IPS DF 6.9 (cell line): Measurements from ENCODE around the gene ATP5F1E.
"Not testable (repeated sequence)": the region's sequence is repeated elsewhere in the genome, so short reads cannot be mapped to it uniquely, and the experiment has no call there.

Experiments
- DNase-seq: peaks from one replicate; pipeline ENCODE4 v3.0.0-alpha.2; 2013; ENCODE audit warnings: low read depth, low spot score
- H3K27ac ChIP-seq: one replicate; pipeline ENCODE4 v1.5.1; 2013; ENCODE audit warnings: low read length, control low read depth
- H3K27me3 ChIP-seq: 2 replicates; pipeline ENCODE4 v1.6.1; 2013; ENCODE audit warnings: mild to moderate bottlenecking, low read length; ENCODE audit not compliant: control insufficient read depth, insufficient read depth
- H3K36me3 ChIP-seq: 2 replicates; pipeline ENCODE4 v1.6.1; 2013; ENCODE audit warnings: low read length; ENCODE audit not compliant: control insufficient read depth, insufficient read depth
- H3K4me1 ChIP-seq: 2 replicates; pipeline ENCODE4 v1.6.1; 2013; ENCODE audit warnings: low read length; ENCODE audit not compliant: control insufficient read depth, insufficient read depth
- H3K4me3 ChIP-seq: 2 replicates; pipeline ENCODE4 v1.5.1; 2013; ENCODE audit warnings: mild to moderate bottlenecking, low read length
- H3K9me3 ChIP-seq: 2 replicates; pipeline ENCODE4 v1.6.1; 2013; ENCODE audit warnings: low read length, inconsistent platforms; ENCODE audit not compliant: control insufficient read depth, insufficient read depth
- WGBS: extraction: QIAGEN DNeasy Blood & Tissue Kit; methylation state at CpG from one replicate; pipeline ENCODE4 v1.1.7; 2013; ENCODE audit warnings: mixed read lengths, missing lambda C conversion rate; ENCODE audit not compliant: insufficient read length, insufficient coverage; 5-methylcytosine and 5-hydroxymethylcytosine counted together

ATP5F1E gene

DNA sequence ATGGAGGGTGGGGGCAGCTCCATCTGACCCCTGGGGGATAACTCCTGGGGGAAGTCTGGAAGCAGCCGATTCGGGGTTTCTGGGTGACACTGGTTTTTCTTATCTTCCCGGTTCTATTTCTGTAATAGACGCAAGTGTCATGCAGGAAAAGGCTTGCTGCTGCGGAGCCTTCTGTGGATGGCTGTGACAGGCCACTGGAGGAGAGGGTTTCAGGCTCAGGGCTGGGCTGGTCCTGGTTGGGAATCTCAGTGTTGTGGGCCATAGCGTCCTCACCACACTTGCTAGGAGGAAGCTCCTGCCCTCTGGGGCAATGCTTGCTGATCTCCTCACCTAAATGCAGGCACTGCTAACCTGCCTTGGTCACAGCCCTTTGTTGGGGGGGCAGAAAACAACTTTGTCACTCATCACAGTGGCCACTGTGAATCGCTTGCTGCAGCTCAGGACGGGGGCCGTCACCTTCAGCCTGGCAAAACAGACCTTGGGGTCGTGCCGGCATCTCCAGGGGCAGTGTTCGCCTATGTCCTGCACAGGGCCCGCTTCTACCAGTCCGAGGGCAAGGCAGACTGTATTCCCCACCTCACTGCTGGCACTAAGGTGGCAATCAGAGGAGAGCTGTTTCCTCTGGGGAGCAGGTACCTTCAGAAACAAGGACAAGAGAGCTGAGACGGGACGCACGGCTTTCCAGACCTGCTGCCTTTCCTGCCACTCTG is 17.3 kb downstream of the ATP5F1E start:
- no peak for DNase-seq
- no CpG with 5 or more reads among the region's 17 CpGs for WGBS

DNA sequence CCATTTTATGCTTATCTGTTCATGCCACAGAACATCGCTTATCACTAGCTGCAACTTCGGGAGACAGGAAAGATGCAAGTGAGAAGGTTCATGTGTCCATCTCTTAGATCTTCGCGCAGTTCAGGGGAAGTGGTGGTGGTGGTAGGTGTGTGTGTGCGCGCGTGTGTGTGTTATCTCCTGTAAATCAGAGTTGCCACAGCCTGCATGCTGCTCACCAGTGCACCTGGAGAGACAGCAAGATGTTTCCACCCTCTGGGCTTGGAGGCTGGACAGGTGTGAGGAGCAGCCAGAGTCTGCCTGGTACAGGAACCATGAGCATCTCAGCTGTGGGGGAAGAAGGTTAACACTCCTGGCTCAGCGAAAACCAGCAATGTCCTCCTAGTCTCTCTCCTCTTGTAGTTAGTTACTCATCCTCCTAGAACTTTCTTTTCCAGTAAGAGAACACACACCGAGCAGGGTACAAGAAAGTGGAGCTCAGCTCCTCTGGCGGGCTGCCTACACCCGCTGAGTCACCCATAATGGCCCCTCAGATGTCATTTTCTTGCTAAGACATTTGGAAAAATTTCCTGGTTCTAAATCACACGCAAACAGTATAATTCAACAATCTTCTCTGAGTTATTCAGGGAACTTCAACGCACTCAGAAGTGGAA is 18.1 kb downstream of the ATP5F1E start:
- Histone ChIP-seq H3K4me3 (no peak overlapping the region), H3K4me1 (no peaks in the 10 kb centered on the region), H3K27ac (no peak overlapping the region), H3K9me3 (no peaks in the 10 kb centered on the region), H3K27me3 (no peaks in the 10 kb centered on the region), H3K36me3 (no peaks in the 10 kb centered on the region)
- no CpG with 5 or more reads among the region's 13 CpGs for WGBS
- no peak for DNase-seq

More for the DNA sequence above, 17.3 kb downstream of the ATP5F1E start:
- H3K27me3 ChIP-seq = no peaks in the 10 kb centered on the region
- H3K4me1 ChIP-seq = no peaks in the 10 kb centered on the region
- no peak overlapping the region for H3K4me3 ChIP-seq
- no peak overlapping the region for H3K27ac ChIP-seq
- H3K36me3 ChIP-seq = no peaks in the 10 kb centered on the region
- no peaks in the 10 kb centered on the region for H3K9me3 ChIP-seq

DNA sequence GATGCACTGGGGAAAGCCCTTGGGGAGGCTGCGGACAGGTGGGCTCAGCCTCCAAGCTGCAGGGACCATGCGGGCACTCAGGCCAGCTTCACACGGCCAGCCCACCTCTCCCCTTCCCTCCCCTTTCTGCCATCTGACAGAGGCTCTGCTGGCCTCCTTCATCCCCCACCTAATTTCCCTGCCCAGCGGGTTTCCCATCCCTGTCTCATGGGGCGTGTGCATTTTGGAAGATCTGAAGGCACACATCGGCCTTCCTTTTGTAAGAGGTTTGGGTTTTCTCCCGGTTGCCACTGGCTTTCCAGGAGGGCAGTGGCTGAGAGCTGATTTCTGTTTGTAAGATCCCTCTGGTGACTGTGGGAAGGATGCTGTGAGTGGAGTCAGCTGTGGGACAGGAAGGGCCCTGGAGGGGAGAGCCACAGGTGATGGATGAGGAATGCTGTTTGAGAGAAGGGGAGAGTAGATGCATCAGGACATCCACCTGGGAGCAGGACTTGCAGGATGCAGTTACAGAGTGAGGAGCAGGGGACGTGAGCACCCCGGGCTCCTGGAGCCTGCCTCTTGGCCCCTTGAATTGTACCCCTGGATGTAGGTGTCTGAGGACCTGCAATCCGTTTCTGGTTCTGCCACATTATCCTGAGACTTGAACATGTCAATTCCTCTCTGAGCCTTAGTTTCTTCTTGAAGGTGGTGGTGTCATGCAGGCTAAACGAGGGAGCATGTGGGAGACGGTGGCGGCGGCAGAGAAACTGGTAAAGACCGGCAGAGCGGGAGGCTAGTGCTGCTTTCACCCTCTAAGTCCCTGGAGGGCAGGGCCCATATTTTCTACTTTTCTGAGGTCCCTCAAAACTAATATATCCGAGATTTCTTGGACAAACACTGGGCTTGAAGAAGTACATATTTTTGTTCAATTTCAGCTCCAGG is 18.8 kb downstream of the ATP5F1E start:
- Histone ChIP-seq H3K27ac (no peak overlapping the region), H3K4me3 (no peak overlapping the region), H3K9me3 (no peaks in the 10 kb centered on the region), H3K36me3 (no peaks in the 10 kb centered on the region), H3K4me1 (no peaks in the 10 kb centered on the region), H3K27me3 (no peaks in the 10 kb centered on the region)
- no CpG with 5 or more reads among the region's 17 CpGs for WGBS
- no peak for DNase-seq

- not testable (repeated sequence) for H3K27ac ChIP-seq, H3K9me3 ChIP-seq, DNase-seq, H3K4me3 ChIP-seq, H3K27me3 ChIP-seq, H3K4me1 ChIP-seq, H3K36me3 ChIP-seq
- WGBS = no CpG with 5 or more reads among the region's 3 CpGs
Measured at GRCh38 chr20:59011874-59012157, 20.3 kb downstream of the ATP5F1E start.

DNA sequence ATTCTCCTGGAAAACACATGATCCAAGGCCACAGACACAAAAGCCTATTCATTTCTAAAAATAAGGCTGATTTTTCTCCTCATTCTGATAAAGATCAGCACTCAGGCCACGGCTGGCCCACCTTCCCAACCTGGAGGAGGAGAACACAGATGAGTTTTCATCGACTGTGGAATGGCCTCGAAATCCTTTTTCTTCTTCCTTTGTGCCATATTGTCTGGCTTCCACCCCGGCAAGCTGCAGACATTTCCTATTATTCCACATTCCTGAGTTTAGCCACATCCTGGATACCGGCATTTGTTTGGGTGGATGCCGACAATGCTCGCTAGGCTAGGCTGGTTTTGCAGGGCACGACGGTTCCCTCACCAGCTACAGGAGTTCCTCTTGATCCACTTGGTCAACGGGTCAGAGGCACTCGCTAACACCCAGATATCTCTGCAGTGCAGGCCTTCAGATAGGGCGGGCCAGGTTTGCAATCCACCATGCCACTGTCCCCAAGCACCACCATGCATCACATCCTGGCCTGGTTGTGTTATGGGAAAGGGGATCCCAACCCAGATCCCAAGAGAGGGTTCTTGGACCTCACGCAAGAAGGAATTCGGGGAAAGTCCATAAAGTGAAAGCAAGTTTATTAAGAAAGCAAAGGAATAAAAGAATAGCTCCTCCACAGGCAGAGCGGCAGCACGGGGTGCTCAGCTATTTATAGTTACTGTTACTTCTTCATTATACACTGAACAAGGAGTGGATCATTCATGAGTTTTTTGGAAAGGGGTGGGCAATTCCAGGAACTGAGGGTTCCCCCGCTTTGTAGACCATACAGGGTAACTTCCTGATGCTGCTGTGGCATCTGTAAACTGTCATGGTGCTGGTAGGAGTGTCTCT is 20.9 kb downstream of the ATP5F1E start:
- H3K27me3 ChIP-seq = no peaks in the 10 kb centered on the region
- H3K27ac ChIP-seq = no peak overlapping the region
- no peaks in the 10 kb centered on the region for H3K9me3 ChIP-seq
- no peaks in the 10 kb centered on the region for H3K36me3 ChIP-seq
- no peak for DNase-seq
- WGBS = no CpG with 5 or more reads among the region's 17 CpGs
- H3K4me1 ChIP-seq = 0 out of 2 replicates have a peak, but pooled peaks cover under 1% of the 10 kb centered on the region
- H3K4me3 ChIP-seq = no peak overlapping the region

DNA sequence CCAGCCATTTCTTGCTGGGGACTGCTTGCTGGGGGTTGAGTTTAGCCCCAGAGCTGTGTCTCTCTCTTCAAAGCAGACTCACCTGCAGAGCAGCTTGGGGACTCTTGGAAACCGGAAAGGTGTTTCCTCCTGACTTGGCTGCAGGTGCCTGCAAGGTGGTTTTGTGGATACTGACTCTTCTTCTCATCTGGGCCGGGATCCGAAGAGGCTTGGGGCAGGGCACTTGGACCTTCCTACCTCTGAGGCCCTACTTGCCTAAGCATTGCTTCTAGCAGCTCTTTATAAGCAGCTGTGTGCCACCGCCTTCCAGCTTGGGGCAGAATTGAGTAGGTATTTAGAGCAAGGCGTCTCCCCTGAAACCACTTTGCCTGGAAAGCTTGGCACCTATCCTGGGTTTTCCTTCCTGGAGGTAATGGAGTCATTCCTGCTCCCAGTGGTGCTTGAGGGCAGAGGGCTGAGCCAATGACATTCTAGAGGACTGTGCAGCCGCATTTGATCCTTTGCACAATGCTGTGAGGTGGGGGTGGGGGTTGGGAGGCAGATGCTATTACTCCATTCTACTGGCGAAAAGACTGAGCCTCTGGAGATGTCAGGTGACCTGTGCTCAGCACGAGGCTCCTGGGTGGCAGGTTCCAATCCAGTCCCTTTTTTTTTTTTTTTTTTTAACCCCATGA is 21.7 kb downstream of the ATP5F1E start:
- DNase-seq = no peak
- Histone ChIP-seq H3K36me3 (no peaks in the 10 kb centered on the region), H3K27me3 (no peaks in the 10 kb centered on the region), H3K4me1 (peaks cover 4% of the 10 kb centered on the region; the same call in 1 of the 2 replicates), H3K4me3 (no peak overlapping the region), H3K9me3 (no peaks in the 10 kb centered on the region), H3K27ac (no peak overlapping the region)
- no CpG with 5 or more reads among the region's 8 CpGs for WGBS

DNA sequence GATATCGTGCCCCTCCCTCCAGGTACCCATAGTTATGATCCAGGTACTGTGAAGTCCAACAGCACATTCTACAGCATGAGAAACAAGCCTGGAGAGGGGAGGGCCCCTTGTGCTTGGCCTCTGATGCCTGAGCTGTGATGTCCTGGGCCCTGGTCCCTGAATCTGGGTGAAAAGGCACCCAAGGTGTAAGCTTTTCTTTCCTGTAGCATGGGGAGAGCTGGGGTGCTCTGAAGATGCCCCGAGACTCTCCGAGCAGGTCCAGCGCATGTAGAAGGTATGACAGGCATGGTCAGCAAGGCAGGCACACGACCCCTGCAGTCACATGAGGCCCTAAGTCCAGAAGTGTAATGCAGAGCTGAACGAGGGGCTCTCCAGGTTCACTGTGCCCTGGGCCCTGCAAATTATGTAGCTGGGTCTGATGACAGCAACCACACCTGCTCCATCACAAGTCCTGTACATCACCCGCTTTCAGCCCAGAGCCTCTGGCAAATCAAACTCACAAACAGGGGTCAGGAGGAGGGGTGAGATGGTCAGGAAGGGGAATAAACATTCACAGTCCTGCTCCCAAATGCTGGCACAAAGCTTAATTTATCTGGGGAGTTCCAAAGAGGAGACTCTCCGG is 23.3 kb downstream of the ATP5F1E start:
- no CpG with 5 or more reads among the region's 8 CpGs for WGBS
- Histone ChIP-seq H3K9me3 (no peaks in the 10 kb centered on the region), H3K27ac (no peak overlapping the region), H3K4me3 (no peak overlapping the region), H3K36me3 (no peaks in the 10 kb centered on the region), H3K27me3 (no peaks in the 10 kb centered on the region), H3K4me1 (peaks cover 4% of the 10 kb centered on the region; the same call in 1 of the 2 replicates)
- no peak for DNase-seq

DNA sequence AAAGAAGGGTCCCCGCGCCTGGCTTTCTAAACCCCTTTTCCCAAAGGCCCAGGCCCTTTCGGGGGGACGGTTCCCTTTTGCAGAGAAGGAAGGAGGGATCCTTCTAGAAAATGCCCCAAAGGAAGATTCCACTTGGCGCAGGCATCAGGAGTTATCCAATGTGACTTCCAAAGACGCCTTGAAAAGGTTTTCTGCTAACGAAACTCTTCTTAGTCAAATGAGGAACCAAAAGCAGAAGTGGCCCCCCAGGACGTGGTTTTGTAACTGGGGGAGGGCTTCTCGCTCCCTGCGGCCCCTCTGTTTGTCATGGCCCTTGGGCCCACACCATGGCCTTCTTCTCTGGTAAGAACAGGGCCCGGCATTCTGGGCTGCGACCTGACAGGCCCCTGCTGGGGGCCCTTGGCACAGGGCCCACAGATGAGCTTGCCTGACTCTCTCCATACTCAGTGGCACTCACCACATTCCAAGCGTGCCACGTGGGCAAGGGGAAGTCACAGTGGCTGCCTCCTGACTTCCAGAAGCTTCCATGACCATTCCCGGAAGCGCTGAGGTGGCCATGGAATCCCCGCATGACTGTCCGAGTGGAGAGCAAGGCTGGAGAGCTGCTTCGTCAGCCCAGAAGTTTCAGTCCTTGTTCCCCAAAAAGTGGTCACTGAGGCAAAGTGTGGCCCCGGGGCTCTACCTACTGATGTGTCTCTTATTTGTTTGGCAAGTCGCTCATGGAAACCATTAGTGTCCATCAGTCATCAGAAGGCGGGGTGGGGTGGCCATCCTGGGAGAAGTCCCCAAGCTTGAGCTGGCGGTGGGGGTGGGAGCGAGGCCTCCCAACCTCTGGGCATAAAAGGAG is 24.2 kb downstream of the ATP5F1E start:
- no peaks in the 10 kb centered on the region for H3K9me3 ChIP-seq
- no CpG with 5 or more reads among the region's 24 CpGs for WGBS
- H3K27me3 ChIP-seq = no peaks in the 10 kb centered on the region
- no peak for DNase-seq
- peaks cover 4% of the 10 kb centered on the region; the same call in 1 of the 2 replicates for H3K4me1 ChIP-seq
- no peaks in the 10 kb centered on the region for H3K36me3 ChIP-seq
- no peak overlapping the region; the same call in 1 of the 2 replicates for H3K4me3 ChIP-seq
- H3K27ac ChIP-seq = no peak overlapping the region
